Hepatocyte (in vitro differentiated cells): ENCODE measurements around the gene EIPR1. TPM values are rescaled to one million over a fixed set of nuclear protein-coding genes. Genes with fewer than 3 reads are reported as not detected.

Experiments used
- DNase-seq: peaks from one replicate; pipeline ENCODE4 v3.0.0-alpha.2; 2016; ENCODE audit warnings: low spot score
- H2AFZ ChIP-seq: fragments of 200-600 bp; sonication (generic); 2 replicates; pipeline ENCODE4 v1.6.0; 2016; ENCODE audit warnings: antibody characterized with exemption, mild to moderate bottlenecking
- H3K27ac ChIP-seq: fragments of 200-600 bp; sonication (generic); 2 replicates; pipeline ENCODE4 v1.5.1; 2016; ENCODE audit warnings: mild to moderate bottlenecking
- H3K27me3 ChIP-seq: fragments of 200-600 bp; sonication (generic); 2 replicates; pipeline ENCODE4 v1.6.1; 2016
- H3K36me3 ChIP-seq: fragments of 200-600 bp; sonication (generic); replicated peaks from 2 replicates; pipeline ENCODE4 v1.5.1; 2016; ENCODE audit warnings: low read depth; ENCODE audit not compliant: insufficient read depth
- H3K4me1 ChIP-seq: fragments of 200-600 bp; sonication (generic); 2 replicates; pipeline ENCODE4 v1.5.1; 2016; ENCODE audit warnings: mild to moderate bottlenecking, moderate library complexity; ENCODE audit not compliant: insufficient read depth
- H3K4me2 ChIP-seq: fragments of 200-600 bp; sonication (generic); 2 replicates; pipeline ENCODE4 v1.6.0; 2016
- H3K4me3 ChIP-seq: fragments of 200-600 bp; sonication (generic); 2 replicates; pipeline ENCODE4 v1.5.1; 2016; ENCODE audit warnings: mild to moderate bottlenecking
- H3K79me2 ChIP-seq: fragments of 200-600 bp; sonication (generic); 2 replicates; pipeline ENCODE4 v1.6.0; 2017; ENCODE audit warnings: mild to moderate bottlenecking
- H3K9me2 ChIP-seq: fragments of 200-600 bp; sonication (generic); replicated peaks from 2 replicates; pipeline ENCODE4 v1.6.0; 2017; ENCODE audit warnings: mild to moderate bottlenecking; ENCODE audit not compliant: insufficient read depth
- H3K9me3 ChIP-seq: fragments of 200-600 bp; sonication (generic); 2 replicates; pipeline ENCODE4 v1.5.1; 2016; ENCODE audit warnings: low read depth, mild to moderate bottlenecking
- H4K20me1 ChIP-seq: fragments of 200-600 bp; sonication (generic); 2 replicates; pipeline ENCODE4 v1.6.0; 2016; ENCODE audit warnings: mild to moderate bottlenecking; ENCODE audit not compliant: insufficient read depth, poor library complexity, severe bottlenecking
- EZH2 ChIP-seq: fragments of 200-600 bp; sonication (generic); IDR thresholded peaks from 2 replicates; pipeline ENCODE4 v1.6.1; 2016; ENCODE audit warnings: antibody characterized with exemption, mild to moderate bottlenecking, borderline replicate concordance
- EZH2phosphoT487 ChIP-seq: fragments of 200-600 bp; sonication (generic); IDR thresholded peaks from one replicate; pipeline ENCODE4 v1.6.1; 2018; ENCODE audit warnings: antibody characterized with exemption, mild to moderate bottlenecking, low read depth, moderate library complexity; ENCODE audit not compliant: unreplicated experiment, severe bottlenecking
- WGBS: methylation state at CpG from one replicate; pipeline ENCODE4 v1.1.6; 2016; ENCODE audit warnings: low lambda C conversion rate; ENCODE audit errors: missing lambda C conversion rate; 5-methylcytosine and 5-hydroxymethylcytosine counted together
- polyA plus RNA-seq: library from polyadenylated mRNA; unstranded; fragments of >200 nt; fragmentation: Nextera tagmentation; extraction: Ambion mirVana; gene quantifications from 2 replicates; pipeline ENCODE4 v1.2.1, GENCODE V29; 2016
- total RNA-seq: library from RNA; depleted of rRNA; stranded (reverse); fragments of >200 nt; gene quantifications from 2 replicates; pipeline ENCODE4 v1.2.3, GENCODE V29; 2014
- TF ChIP-seq, protein P1 (sequence below): fragments of 200-600 bp; sonication (generic); IDR thresholded peaks from 2 replicates; pipeline ENCODE4 v1.5.1; 2016; ENCODE audit warnings: antibody characterized with exemption, mild to moderate bottlenecking; ENCODE audit not compliant: poor library complexity

The EIPR1 gene
- total and polyA plus RNA-seq, 2 experiments from 2014 or later, result 27.4 to 42.3 TPM

- Histone ChIP-seq H3K27me3 (no peaks in the 10 kb centered on the region), H3K4me2 (no peak overlapping the region), H3K4me3 (no peak overlapping the region), H2AFZ (no peak overlapping the region), H3K4me1 (no peaks in the 10 kb centered on the region), H3K9me2 (no peaks in the 10 kb centered on the region), H4K20me1 (no peaks in the 10 kb centered on the region), H3K36me3 (peaks cover 4% of the 10 kb centered on the region), H3K27ac (no peak overlapping the region), H3K79me2 (peaks cover 15% of the 10 kb centered on the region), H3K9me3 (peaks cover 14% of the 10 kb centered on the region)
- no peak for DNase-seq
- TF ChIP-seq EZH2, result no peak
- TF ChIP-seq, protein P1, sequence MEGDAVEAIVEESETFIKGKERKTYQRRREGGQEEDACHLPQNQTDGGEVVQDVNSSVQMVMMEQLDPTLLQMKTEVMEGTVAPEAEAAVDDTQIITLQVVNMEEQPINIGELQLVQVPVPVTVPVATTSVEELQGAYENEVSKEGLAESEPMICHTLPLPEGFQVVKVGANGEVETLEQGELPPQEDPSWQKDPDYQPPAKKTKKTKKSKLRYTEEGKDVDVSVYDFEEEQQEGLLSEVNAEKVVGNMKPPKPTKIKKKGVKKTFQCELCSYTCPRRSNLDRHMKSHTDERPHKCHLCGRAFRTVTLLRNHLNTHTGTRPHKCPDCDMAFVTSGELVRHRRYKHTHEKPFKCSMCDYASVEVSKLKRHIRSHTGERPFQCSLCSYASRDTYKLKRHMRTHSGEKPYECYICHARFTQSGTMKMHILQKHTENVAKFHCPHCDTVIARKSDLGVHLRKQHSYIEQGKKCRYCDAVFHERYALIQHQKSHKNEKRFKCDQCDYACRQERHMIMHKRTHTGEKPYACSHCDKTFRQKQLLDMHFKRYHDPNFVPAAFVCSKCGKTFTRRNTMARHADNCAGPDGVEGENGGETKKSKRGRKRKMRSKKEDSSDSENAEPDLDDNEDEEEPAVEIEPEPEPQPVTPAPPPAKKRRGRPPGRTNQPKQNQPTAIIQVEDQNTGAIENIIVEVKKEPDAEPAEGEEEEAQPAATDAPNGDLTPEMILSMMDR, result no peak
- TF ChIP-seq EZH2phosphoT487, result no peak
- 74% methylated on average over 9 of the region's 9 CpGs for WGBS
Measured at GRCh38 chr2:3399829-3400228, 22.2 kb upstream of the EIPR1 start.

DNA sequence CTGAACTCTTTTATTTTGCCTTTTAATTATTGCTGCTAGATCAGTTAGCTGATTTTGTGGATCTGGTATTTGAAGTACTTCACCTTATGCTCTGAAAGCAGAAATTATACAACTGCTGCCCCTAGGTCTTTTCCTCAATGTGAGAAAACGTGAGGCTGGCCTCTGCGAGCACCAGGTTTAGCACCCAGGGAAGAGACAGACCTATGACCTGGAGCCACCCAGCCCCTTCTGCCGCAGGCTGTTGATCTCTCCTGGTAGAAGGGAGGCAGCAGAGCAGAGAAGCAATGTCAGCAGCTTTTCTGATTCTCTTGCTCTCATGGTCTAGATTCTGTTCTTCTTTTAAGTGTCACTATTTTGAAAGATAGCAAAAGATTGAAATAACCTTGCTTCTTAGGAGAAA, 21.8 kb upstream of the EIPR1 start:
- H3K36me3 ChIP-seq, result peaks cover 4% of the 10 kb centered on the region
- H2AFZ ChIP-seq, result no peak overlapping the region
- 86% methylated on average over 3 of the region's 3 CpGs for WGBS
- H3K79me2 ChIP-seq, result peaks cover 15% of the 10 kb centered on the region
- TF ChIP-seq, protein P1, result no peak
- TF ChIP-seq EZH2phosphoT487 (no peak), EZH2 (no peak)
- H3K27me3 ChIP-seq, result no peaks in the 10 kb centered on the region
- H3K4me2 ChIP-seq, result no peak overlapping the region
- H4K20me1 ChIP-seq, result no peaks in the 10 kb centered on the region
- H3K4me1 ChIP-seq, result no peaks in the 10 kb centered on the region
- H3K9me3 ChIP-seq, result peaks cover 14% of the 10 kb centered on the region
- H3K9me2 ChIP-seq, result no peaks in the 10 kb centered on the region
- no peak for DNase-seq
- no peak overlapping the region for H3K27ac ChIP-seq
- H3K4me3 ChIP-seq, result no peak overlapping the region

- no peak overlapping the region for H3K4me2 ChIP-seq
Measured at GRCh38 chr2:3398857-3399256, 21.2 kb upstream of the EIPR1 start.

More at GRCh38 chr2:3398857-3399256, 21.2 kb upstream of the EIPR1 start:
- WGBS, result 84% methylated on average over 5 of the region's 5 CpGs
- no peak for DNase-seq
- H3K27ac ChIP-seq, result no peak overlapping the region
- peaks cover 14% of the 10 kb centered on the region for H3K9me3 ChIP-seq
- TF ChIP-seq EZH2 (no peak), EZH2phosphoT487 (no peak)
- TF ChIP-seq, protein P1, result no peak
- no peaks in the 10 kb centered on the region for H3K27me3 ChIP-seq
- no peaks in the 10 kb centered on the region for H3K4me1 ChIP-seq
- no peaks in the 10 kb centered on the region for H3K9me2 ChIP-seq
- H3K79me2 ChIP-seq, result peaks cover 15% of the 10 kb centered on the region
- H2AFZ ChIP-seq, result no peak overlapping the region
- no peaks in the 10 kb centered on the region for H4K20me1 ChIP-seq
- H3K4me3 ChIP-seq, result no peak overlapping the region
- H3K36me3 ChIP-seq, result peaks cover 4% of the 10 kb centered on the region
